ENCODE results near the gene SMG7.

The SMG7 gene

GRCh38 chr1:183567584-183567983, 95.3 kb downstream of the SMG7 start:
- peak; percentile 50 for DNase-seq (ENCODE audit: low read depth)
- TF ChIP-seq CTCF (conservative IDR thresholded peaks at IDR 0.05; ENCODE audit: low read depth, low read length), result no peak
- no peak overlapping the region for H3K4me3 ChIP-seq (ENCODE audit: low read depth, low read length)

GRCh38 chr1:183568176-183569021, 96.1 kb downstream of the SMG7 start:
- DNase-seq (ENCODE audit: low read depth), result no peak
- H3K4me3 ChIP-seq (ENCODE audit: low read depth, low read length), result no peak overlapping the region
- no peak for TF ChIP-seq CTCF (conservative IDR thresholded peaks at IDR 0.05; ENCODE audit: low read depth, low read length)

- TF ChIP-seq CTCF (conservative IDR thresholded peaks at IDR 0.05; ENCODE audit: low read depth, low read length), result no peak
- DNase-seq (ENCODE audit: low read depth), result peak; percentile 39
- H3K4me3 ChIP-seq (ENCODE audit: low read depth, low read length), result no peak overlapping the region
Observed at GRCh38 chr1:183569141-183569540, 96.8 kb downstream of the SMG7 start.

- TF ChIP-seq CTCF (conservative IDR thresholded peaks at IDR 0.05; ENCODE audit: low read depth, low read length), result no peak
- no peak for DNase-seq (ENCODE audit: low read depth)
- H3K4me3 ChIP-seq (ENCODE audit: low read depth, low read length), result no peak overlapping the region
Observed at GRCh38 chr1:183569801-183570200, 97.5 kb downstream of the SMG7 start.

GRCh38 chr1:183570451-183570850, 98.2 kb downstream of the SMG7 start:
- no peak for TF ChIP-seq CTCF (conservative IDR thresholded peaks at IDR 0.05; ENCODE audit: low read depth, low read length)
- DNase-seq (ENCODE audit: low read depth), result no peak
- no peak overlapping the region for H3K4me3 ChIP-seq (ENCODE audit: low read depth, low read length)

GRCh38 chr1:183571678-183572268, 99.5 kb downstream of the SMG7 start:
- no peak overlapping the region for H3K4me3 ChIP-seq (ENCODE audit: low read depth, low read length)
- peak; percentile 15 for DNase-seq (ENCODE audit: low read depth)
- TF ChIP-seq CTCF (conservative IDR thresholded peaks at IDR 0.05; ENCODE audit: low read depth, low read length), result no peak

All from choroid plexus epithelial cell (primary cell).